Vagina (tissue), 2 donors: ENCODE results near the gene C5orf15. TPM values are rescaled to one million over a fixed set of nuclear protein-coding genes. Genes with fewer than 3 reads are reported as not detected.
"Not testable (repeated sequence)": the region's sequence is repeated elsewhere in the genome, so short reads cannot be mapped to it uniquely, and the experiment has no call there.

ENCODE experiments used
- DNase-seq, 2 donors: peaks; one replicate each; pipeline ENCODE4 v3.0.0-alpha.2; 2017; ENCODE audit errors: extremely low spot score in 2 of 2
- H3K27ac ChIP-seq: fragments of 200-600 bp; sonication (generic); one replicate; pipeline ENCODE4 v1.5.1; 2019
- H3K27me3 ChIP-seq: fragments of 200-600 bp; sonication (generic); one replicate; pipeline ENCODE4 v1.5.1; 2019
- H3K36me3 ChIP-seq, 2 donors: fragments of 200-600 bp; sonication (generic); one replicate each; pipeline ENCODE4 v1.5.1; 2017 to 2019
- H3K4me1 ChIP-seq: fragments of 200-600 bp; sonication (generic); one replicate; pipeline ENCODE4 v1.5.1; 2019
- H3K4me3 ChIP-seq, 2 donors: fragments of 200-600 bp; sonication (generic); 1 replicate in 1 of 2; 2 replicates in 1 of 2; pipeline ENCODE4 v1.5.1; 2016 to 2019
- H3K9me3 ChIP-seq: fragments of 200-600 bp; sonication (generic); one replicate; pipeline ENCODE4 v1.5.1; 2019
- CTCF ChIP-seq, 3 experiments: fragments of 450-650 bp in 2 of 3; fragments of 200-600 bp in 1 of 3; sonication (generic) in 1 of 3; IDR thresholded peaks; one replicate each; pipeline ENCODE4 v1.5.1; 2017 to 2019; ENCODE audit warnings: antibody characterized with exemption in 3 of 3, mild to moderate bottlenecking in 2 of 3, moderate library complexity in 2 of 3
- POLR2A ChIP-seq, 2 donors: fragments of 450-650 bp; IDR thresholded peaks; one replicate each; pipeline ENCODE4 v1.6.1; 2017; ENCODE audit warnings: antibody characterized with exemption in 2 of 2, mild to moderate bottlenecking in 2 of 2, moderate library complexity in 2 of 2
- POLR2AphosphoS5 ChIP-seq, 2 donors: sonication (generic); formaldehyde crosslinking; IDR thresholded peaks; one replicate each; pipeline ENCODE4 v1.9.0; 2017; ENCODE audit warnings: antibody characterized with exemption in 2 of 2, mild to moderate bottlenecking in 2 of 2, low read depth in 1 of 2; ENCODE audit not compliant: insufficient read depth in 1 of 2
- intact Hi-C: fragments of 100-400 bp; cut with DNase I; formaldehyde crosslinking; loops from one replicate; pipeline ENCODE4 v1.15.1; 2023
- total RNA-seq: library from RNA; depleted of rRNA; stranded (reverse); fragments of >200 nt; gene quantifications from one replicate; pipeline ENCODE4 v1.2.3, GENCODE V29; 2016

C5orf15 gene
- total RNA-seq, 1 donor from 2014 or later = 35.8 TPM

- no peak overlapping the region for H3K27ac ChIP-seq
- TF ChIP-seq CTCF (IDR thresholded peaks at IDR 0.05) = no peak
- no peak for TF ChIP-seq POLR2A (IDR thresholded peaks at IDR 0.05)
- TF ChIP-seq POLR2AphosphoS5 (IDR thresholded peaks at IDR 0.05; ENCODE audit: insufficient read depth in 1 of 2, low read depth in 1 of 2) = no peak
- intact Hi-C loops = no loop called here
- H3K4me1 ChIP-seq = peaks cover 25% of the 10 kb centered on the region
- H3K27me3 ChIP-seq = no peaks in the 10 kb centered on the region
- H3K4me3 ChIP-seq = no peak overlapping the region
- H3K9me3 ChIP-seq = no peaks in the 10 kb centered on the region
- peaks cover 0 to 10% of the 10 kb centered on the region in 2 donors for H3K36me3 ChIP-seq
- DNase-seq = no peak
Observed at GRCh38 chr5:133962801-133963476, 5.5 kb downstream of the C5orf15 start.

- no peak for DNase-seq
- Histone ChIP-seq H3K27ac (no peak overlapping the region), H3K27me3 (no peaks in the 10 kb centered on the region), H3K4me3 (no peak overlapping the region), H3K9me3 (no peaks in the 10 kb centered on the region), H3K4me1 (peaks cover 17% of the 10 kb centered on the region), H3K36me3 (peaks cover 0 to 18% of the 10 kb centered on the region in 2 donors)
- TF ChIP-seq CTCF (IDR thresholded peaks at IDR 0.05) = no peak
- no peak for TF ChIP-seq POLR2A (IDR thresholded peaks at IDR 0.05)
- TF ChIP-seq POLR2AphosphoS5 (IDR thresholded peaks at IDR 0.05; ENCODE audit: insufficient read depth in 1 of 2, low read depth in 1 of 2) = no peak
- intact Hi-C loops = no loop called here
Observed at GRCh38 chr5:133962131-133962530, 6.3 kb downstream of the C5orf15 start.

- no peak for DNase-seq
- Histone ChIP-seq H3K4me1 (no peaks in the 10 kb centered on the region), H3K4me3 (no peak overlapping the region), H3K9me3 (no peaks in the 10 kb centered on the region), H3K27ac (no peak overlapping the region), H3K36me3 (peaks cover 0 to 28% of the 10 kb centered on the region in 2 donors), H3K27me3 (no peaks in the 10 kb centered on the region)
- intact Hi-C loops = no loop called here
- TF ChIP-seq CTCF (IDR thresholded peaks at IDR 0.05) (no peak), POLR2AphosphoS5 (IDR thresholded peaks at IDR 0.05; ENCODE audit: insufficient read depth in 1 of 2, low read depth in 1 of 2) (no peak), POLR2A (IDR thresholded peaks at IDR 0.05) (no peak)
Observed at GRCh38 chr5:133959643-133960042, 8.8 kb downstream of the C5orf15 start.

- TF ChIP-seq CTCF (IDR thresholded peaks at IDR 0.05) (no peak), POLR2AphosphoS5 (IDR thresholded peaks at IDR 0.05; ENCODE audit: insufficient read depth in 1 of 2, low read depth in 1 of 2) (no peak), POLR2A (IDR thresholded peaks at IDR 0.05) (no peak)
- intact Hi-C loops = no loop called here
- no peak for DNase-seq
- Histone ChIP-seq H3K4me3 (no peak overlapping the region), H3K9me3 (no peaks in the 10 kb centered on the region), H3K4me1 (peaks cover 4% of the 10 kb centered on the region), H3K27me3 (no peaks in the 10 kb centered on the region), H3K36me3 (peaks cover 0 to 28% of the 10 kb centered on the region in 2 donors), H3K27ac (no peak overlapping the region)
Observed at GRCh38 chr5:133957591-133957990, 10.8 kb downstream of the C5orf15 start.

- H3K4me1 ChIP-seq = peaks cover 6% of the 10 kb centered on the region
- TF ChIP-seq POLR2A (IDR thresholded peaks at IDR 0.05) = no peak
- no peak for TF ChIP-seq POLR2AphosphoS5 (IDR thresholded peaks at IDR 0.05; ENCODE audit: insufficient read depth in 1 of 2, low read depth in 1 of 2)
- H3K27me3 ChIP-seq = no peaks in the 10 kb centered on the region
- no peak overlapping the region for H3K4me3 ChIP-seq
- intact Hi-C loops = no loop called here
- no peaks in the 10 kb centered on the region for H3K9me3 ChIP-seq
- no peak overlapping the region for H3K27ac ChIP-seq
- peaks cover 0 to 28% of the 10 kb centered on the region in 2 donors for H3K36me3 ChIP-seq
- DNase-seq = no peak
Observed at GRCh38 chr5:133957080-133957479, 11.3 kb downstream of the C5orf15 start.

- DNase-seq, H3K4me1 ChIP-seq, H3K27me3 ChIP-seq, H3K9me3 ChIP-seq, intact Hi-C loops, H3K4me3 ChIP-seq, H3K27ac ChIP-seq: not testable (repeated sequence)
- peaks cover 0 to 28% of the 10 kb centered on the region in 2 donors for H3K36me3 ChIP-seq
Observed at GRCh38 chr5:133956196-133956595, 12.2 kb downstream of the C5orf15 start.
